ENCODE results near the gene GSAP. TPM values are rescaled to one million over a fixed set of nuclear protein-coding genes. Genes with fewer than 3 reads are reported as not detected.

GSAP gene
- polyA plus RNA-seq, 1 donor from 2014 or later, result 0.21 TPM

- no peak overlapping the region for H3K9ac ChIP-seq (ENCODE audit: low read length)
- no peaks in the 10 kb centered on the region for H3F3A ChIP-seq (ENCODE audit: insufficient read depth, low read length, poor library complexity, severe bottlenecking)
- no peak for TF ChIP-seq TAF1 (IDR thresholded peaks at IDR 0.05; ENCODE audit: low read depth)
- TF ChIP-seq EZH2 (IDR thresholded peaks at IDR 0.05; ENCODE audit: borderline replicate concordance, insufficient read depth, low read length, poor library complexity, severe bottlenecking), result no peak
- TF ChIP-seq EP300 (conservative IDR thresholded peaks at IDR 0.05; ENCODE audit: poor library complexity, severe bottlenecking), result no peak
- TF ChIP-seq SMC3 (conservative IDR thresholded peaks at IDR 0.05; ENCODE audit: poor library complexity), result no peak
- TF ChIP-seq POLR2AphosphoS5 (IDR thresholded peaks at IDR 0.05), result no peak
- TF ChIP-seq REST (IDR thresholded peaks at IDR 0.05; ENCODE audit: borderline replicate concordance), result no peak
- no peak for TF ChIP-seq MXI1 (conservative IDR thresholded peaks at IDR 0.05; ENCODE audit: poor library complexity, severe bottlenecking)
- no peak for TF ChIP-seq RAD21 (conservative IDR thresholded peaks at IDR 0.05)
- TF ChIP-seq CTCF (IDR thresholded peaks at IDR 0.05; ENCODE audit: poor library complexity, severe bottlenecking), result no peak
- H3K27me3 ChIP-seq (ENCODE audit: insufficient read depth, low read depth, low read length), result no peaks in the 10 kb centered on the region
- H3K27ac ChIP-seq (ENCODE audit: low read length), result no peak overlapping the region
- no peak overlapping the region for H3K4me3 ChIP-seq (ENCODE audit: low read length)
- H3K4me2 ChIP-seq (ENCODE audit: low read length), result no peak overlapping the region
- H2AFZ ChIP-seq (ENCODE audit: low read depth, low read length), result no peak overlapping the region
- no peaks in the 10 kb centered on the region for H3K36me3 ChIP-seq (ENCODE audit: insufficient read depth, low read length)
- H3K79me2 ChIP-seq (replicated peaks; ENCODE audit: insufficient read depth, low read length), result no peaks in the 10 kb centered on the region
- H4K20me1 ChIP-seq (ENCODE audit: insufficient read depth), result no peaks in the 10 kb centered on the region
- H3K9me2 ChIP-seq (ENCODE audit: insufficient read depth, low read length), result no peaks in the 10 kb centered on the region
- no peaks in the 10 kb centered on the region for H3K9me3 ChIP-seq (ENCODE audit: low read length)
Observed at GRCh38 chr7:77353911-77354310, 62.2 kb downstream of the GSAP start.

- Histone ChIP-seq H3K79me2 (replicated peaks; ENCODE audit: insufficient read depth, low read length) (no peaks in the 10 kb centered on the region), H3K36me3 (ENCODE audit: insufficient read depth, low read length) (no peaks in the 10 kb centered on the region), H3K9ac (ENCODE audit: low read length) (no peak overlapping the region), H3K27me3 (ENCODE audit: insufficient read depth, low read depth, low read length) (no peaks in the 10 kb centered on the region), H3K9me2 (ENCODE audit: insufficient read depth, low read length) (no peaks in the 10 kb centered on the region), H3K9me3 (ENCODE audit: low read length) (no peaks in the 10 kb centered on the region), H3K4me3 (ENCODE audit: low read length) (no peak overlapping the region), H3F3A (ENCODE audit: insufficient read depth, low read length, poor library complexity, severe bottlenecking) (no peaks in the 10 kb centered on the region), H2AFZ (ENCODE audit: low read depth, low read length) (no peak overlapping the region), H3K27ac (ENCODE audit: low read length) (no peak overlapping the region), H4K20me1 (ENCODE audit: insufficient read depth) (no peaks in the 10 kb centered on the region), H3K4me2 (ENCODE audit: low read length) (no peak overlapping the region)
- TF ChIP-seq TAF1 (IDR thresholded peaks at IDR 0.05; ENCODE audit: low read depth), result no peak
- no peak for TF ChIP-seq SMC3 (conservative IDR thresholded peaks at IDR 0.05; ENCODE audit: poor library complexity)
- no peak for TF ChIP-seq CTCF (IDR thresholded peaks at IDR 0.05; ENCODE audit: poor library complexity, severe bottlenecking)
- no peak for TF ChIP-seq REST (IDR thresholded peaks at IDR 0.05; ENCODE audit: borderline replicate concordance)
- no peak for TF ChIP-seq MXI1 (conservative IDR thresholded peaks at IDR 0.05; ENCODE audit: poor library complexity, severe bottlenecking)
- TF ChIP-seq POLR2AphosphoS5 (IDR thresholded peaks at IDR 0.05), result no peak
Observed at GRCh38 chr7:77353407-77353721, 62.8 kb downstream of the GSAP start.
